NB4 (cell line): ENCODE data around the gene NDUFS8.

ENCODE experiments used
- DNase-seq: peaks from one replicate; pipeline ENCODE4 v3.0.0; 2010; ENCODE audit warnings: low read depth
- H3K4me3 ChIP-seq: one replicate; pipeline ENCODE4 v1.5.1; 2011; ENCODE audit warnings: mild to moderate bottlenecking, low read depth, low read length, moderate library complexity
- MYC ChIP-seq: IDR thresholded peaks from 2 replicates; pipeline ENCODE4 v1.6.1; 2011; ENCODE audit warnings: low read depth, low read length
- POLR2A ChIP-seq: IDR thresholded peaks from 2 replicates; pipeline ENCODE4 v1.6.1; 2011; ENCODE audit warnings: mild to moderate bottlenecking; ENCODE audit not compliant: insufficient read length; ENCODE audit errors: extremely low read depth
- TF ChIP-seq, protein P1 (sequence below): IDR thresholded peaks from one replicate; pipeline ENCODE4 v1.5.1; 2012; ENCODE audit warnings: low read depth, low read length
- TF ChIP-seq, protein P2 (sequence below): IDR thresholded peaks from 2 replicates; pipeline ENCODE4 v1.6.1; 2011; ENCODE audit warnings: low read depth, low read length

NDUFS8 gene

DNA sequence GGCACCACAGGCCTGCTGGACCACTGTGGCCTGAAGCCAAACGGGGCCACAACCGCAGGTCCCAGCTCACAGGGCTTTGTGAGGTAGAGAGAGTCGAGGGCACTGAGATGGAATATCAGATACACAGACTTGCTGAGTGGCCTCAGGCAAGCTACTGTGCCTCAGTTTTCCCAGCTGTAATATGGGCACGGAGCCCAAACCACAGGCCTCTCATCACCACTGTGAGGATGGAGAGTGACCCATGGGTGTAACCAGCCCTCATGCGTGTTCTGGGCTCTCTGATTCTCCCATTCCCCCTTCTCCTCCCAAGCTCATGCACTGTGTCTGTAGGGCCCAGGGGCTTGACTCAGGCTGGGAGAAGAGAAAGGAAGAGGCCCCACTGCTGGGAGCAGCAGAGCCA is 30.8 kb upstream of the NDUFS8 start:
- DNase-seq: no peak
- TF ChIP-seq, protein P1, sequence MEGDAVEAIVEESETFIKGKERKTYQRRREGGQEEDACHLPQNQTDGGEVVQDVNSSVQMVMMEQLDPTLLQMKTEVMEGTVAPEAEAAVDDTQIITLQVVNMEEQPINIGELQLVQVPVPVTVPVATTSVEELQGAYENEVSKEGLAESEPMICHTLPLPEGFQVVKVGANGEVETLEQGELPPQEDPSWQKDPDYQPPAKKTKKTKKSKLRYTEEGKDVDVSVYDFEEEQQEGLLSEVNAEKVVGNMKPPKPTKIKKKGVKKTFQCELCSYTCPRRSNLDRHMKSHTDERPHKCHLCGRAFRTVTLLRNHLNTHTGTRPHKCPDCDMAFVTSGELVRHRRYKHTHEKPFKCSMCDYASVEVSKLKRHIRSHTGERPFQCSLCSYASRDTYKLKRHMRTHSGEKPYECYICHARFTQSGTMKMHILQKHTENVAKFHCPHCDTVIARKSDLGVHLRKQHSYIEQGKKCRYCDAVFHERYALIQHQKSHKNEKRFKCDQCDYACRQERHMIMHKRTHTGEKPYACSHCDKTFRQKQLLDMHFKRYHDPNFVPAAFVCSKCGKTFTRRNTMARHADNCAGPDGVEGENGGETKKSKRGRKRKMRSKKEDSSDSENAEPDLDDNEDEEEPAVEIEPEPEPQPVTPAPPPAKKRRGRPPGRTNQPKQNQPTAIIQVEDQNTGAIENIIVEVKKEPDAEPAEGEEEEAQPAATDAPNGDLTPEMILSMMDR: no peak
- TF ChIP-seq, protein P2, sequence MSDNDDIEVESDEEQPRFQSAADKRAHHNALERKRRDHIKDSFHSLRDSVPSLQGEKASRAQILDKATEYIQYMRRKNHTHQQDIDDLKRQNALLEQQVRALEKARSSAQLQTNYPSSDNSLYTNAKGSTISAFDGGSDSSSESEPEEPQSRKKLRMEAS: no peak
- TF ChIP-seq POLR2A (no peak), MYC (no peak)
- H3K4me3 ChIP-seq: no peak overlapping the region

GRCh38 chr11:68002575-68002937 is 27.9 kb upstream of the NDUFS8 start:
- TF ChIP-seq, protein P1: no peak
- TF ChIP-seq, protein P2: no peak
- TF ChIP-seq POLR2A (no peak), MYC (no peak)
- H3K4me3 ChIP-seq: no peak overlapping the region
- peak; percentile 67 for DNase-seq

DNA sequence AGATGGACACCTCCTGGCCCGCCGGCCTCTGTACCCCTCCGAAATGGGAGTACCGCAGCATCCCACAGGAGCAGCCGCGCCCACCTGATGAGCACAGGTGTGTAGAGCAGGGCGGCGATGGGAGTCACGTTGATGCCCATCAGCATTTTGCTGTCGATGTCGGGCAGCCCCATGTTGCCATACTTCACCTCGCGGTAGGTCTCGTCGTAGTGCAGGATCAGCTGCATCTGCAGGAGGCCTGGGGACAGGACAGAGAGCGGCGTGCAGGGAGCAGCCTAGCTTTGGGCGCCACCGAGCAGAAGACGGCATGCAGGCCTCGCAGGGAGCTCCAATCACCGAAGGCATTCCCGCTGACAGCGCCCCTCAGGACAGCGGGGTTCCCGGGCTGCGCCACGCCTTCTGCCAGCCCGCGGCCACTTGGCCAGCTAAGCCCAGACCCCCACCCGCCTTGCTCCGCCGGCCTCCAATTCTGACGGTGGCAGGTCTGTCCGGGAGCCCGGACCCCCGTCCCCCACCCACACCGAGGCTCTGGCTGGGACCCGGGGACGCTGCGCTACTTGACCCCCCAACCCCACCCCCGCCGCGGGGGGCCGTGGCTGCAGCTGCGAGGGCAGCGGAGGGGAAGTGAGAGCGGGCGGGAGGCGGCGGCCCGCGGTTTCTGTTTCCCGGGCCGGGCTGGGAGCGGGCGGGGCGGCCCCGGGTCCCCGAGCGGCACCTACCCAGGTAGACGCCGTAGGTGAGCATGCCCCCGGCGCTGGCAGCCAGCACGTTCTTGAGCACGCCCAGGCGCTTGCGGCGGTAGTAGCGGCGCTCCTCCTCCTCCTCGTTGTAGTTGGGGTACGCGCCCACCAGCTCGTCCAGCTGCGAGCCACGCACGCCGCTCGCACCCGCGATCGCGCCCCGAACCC is 27.3 kb upstream of the NDUFS8 start:
- peak; percentile 74 for DNase-seq
- TF ChIP-seq, protein P2: 0 out of 2 replicates have a peak, but pooled peaks have one; percentile 13
- TF ChIP-seq POLR2A: no peak
- TF ChIP-seq, protein P1: no peak
- TF ChIP-seq MYC: peak; percentile 36
- H3K4me3 ChIP-seq: peak overlapping the region; percentile 50

GRCh38 chr11:68003846-68004550 is 26.5 kb upstream of the NDUFS8 start, which contains the start of gene UNC93B1:
TSS of gene UNC93B1 (minus strand) at chr11:68004097. CDS start at chr11:68004043, 54 bp downstream.
- DNase-seq: peak; percentile 96
- peak within 1 kb of the TSS; percentile 58 for H3K4me3 ChIP-seq
- TF ChIP-seq MYC (peak; percentile 95), POLR2A (peak; percentile 53)
- TF ChIP-seq, protein P1: no peak
- TF ChIP-seq, protein P2: peak; percentile 95

GRCh38 chr11:68004551-68005335 is 25.7 kb upstream of the NDUFS8 start:
- DNase-seq: no peak
- TF ChIP-seq POLR2A (no peak), MYC (no peak)
- TF ChIP-seq, protein P2: no peak
- TF ChIP-seq, protein P1: no peak

More at GRCh38 chr11:68004551-68005335, 25.7 kb upstream of the NDUFS8 start:
- H3K4me3 ChIP-seq: peak overlapping the region; percentile 58
